RPMI8226 (cell line): Measurements from ENCODE around the gene SACM1L.

Source experiments
- DNase-seq: peaks from one replicate; pipeline ENCODE4 v3.0.0-alpha.2; 2015

The SACM1L gene

GRCh38 chr3:45792516-45793172 lies 103.4 kb downstream of the SACM1L start:
- DNase-seq, result no peak

GRCh38 chr3:45793482-45794176 lies 104.4 kb downstream of the SACM1L start:
- no peak for DNase-seq

- DNase-seq, result no peak
Measured at GRCh38 chr3:45794177-45794560, 105.0 kb downstream of the SACM1L start.

- no peak for DNase-seq
Measured at GRCh38 chr3:45794660-45795059, 105.5 kb downstream of the SACM1L start.
